ENCODE results near the gene EPB41.

DNA sequence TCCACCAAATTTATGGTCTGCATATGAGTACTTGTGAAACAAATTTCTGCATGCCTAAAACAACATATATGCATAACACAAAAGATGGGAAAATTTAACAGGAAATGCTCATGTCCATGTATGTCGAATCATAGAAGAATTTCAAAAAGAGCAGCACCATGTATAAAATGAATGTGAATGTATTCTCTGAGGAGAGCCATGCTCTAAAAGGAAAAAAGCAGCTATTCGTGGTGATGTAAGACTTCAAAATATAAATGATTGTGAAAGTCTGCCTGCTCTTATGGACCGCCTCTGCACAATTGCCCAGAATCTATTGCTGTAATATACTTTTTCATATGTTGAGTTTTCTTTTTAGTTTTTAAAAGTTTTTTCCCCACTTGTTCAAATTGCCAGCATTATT is 66.8 kb downstream of the EPB41 start:
- TF ChIP-seq ZNF37A (tag by site-specific recombination; IDR thresholded peaks at IDR 0.05) (no peak), ZNF274 (IDR thresholded peaks at IDR 0.05; ENCODE audit: low read length) (no peak), ZNF274 (tag by site-specific recombination; IDR thresholded peaks at IDR 0.05; ENCODE audit: borderline replicate concordance) (no peak), ZNF184 (tag by site-specific recombination; IDR thresholded peaks at IDR 0.05) (no peak), ZFP37 (tag by site-specific recombination; IDR thresholded peaks at IDR 0.05) (no peak), GLIS2 (tag by site-specific recombination; IDR thresholded peaks at IDR 0.05) (no peak), YY1 (tag by site-specific recombination; IDR thresholded peaks at IDR 0.05) (no peak), SP7 (tag by site-specific recombination; IDR thresholded peaks at IDR 0.05) (no peak), ZNF510 (tag by site-specific recombination; IDR thresholded peaks at IDR 0.05; ENCODE audit: insufficient replicate concordance) (no peak), PBX3 (CRISPR knock-in tag; IDR thresholded peaks at IDR 0.05) (no peak), KLF17 (tag by site-specific recombination; IDR thresholded peaks at IDR 0.05) (no peak), PRDM4 (tag by site-specific recombination; IDR thresholded peaks at IDR 0.05) (no peak)
- TF ChIP-seq, protein P1, sequence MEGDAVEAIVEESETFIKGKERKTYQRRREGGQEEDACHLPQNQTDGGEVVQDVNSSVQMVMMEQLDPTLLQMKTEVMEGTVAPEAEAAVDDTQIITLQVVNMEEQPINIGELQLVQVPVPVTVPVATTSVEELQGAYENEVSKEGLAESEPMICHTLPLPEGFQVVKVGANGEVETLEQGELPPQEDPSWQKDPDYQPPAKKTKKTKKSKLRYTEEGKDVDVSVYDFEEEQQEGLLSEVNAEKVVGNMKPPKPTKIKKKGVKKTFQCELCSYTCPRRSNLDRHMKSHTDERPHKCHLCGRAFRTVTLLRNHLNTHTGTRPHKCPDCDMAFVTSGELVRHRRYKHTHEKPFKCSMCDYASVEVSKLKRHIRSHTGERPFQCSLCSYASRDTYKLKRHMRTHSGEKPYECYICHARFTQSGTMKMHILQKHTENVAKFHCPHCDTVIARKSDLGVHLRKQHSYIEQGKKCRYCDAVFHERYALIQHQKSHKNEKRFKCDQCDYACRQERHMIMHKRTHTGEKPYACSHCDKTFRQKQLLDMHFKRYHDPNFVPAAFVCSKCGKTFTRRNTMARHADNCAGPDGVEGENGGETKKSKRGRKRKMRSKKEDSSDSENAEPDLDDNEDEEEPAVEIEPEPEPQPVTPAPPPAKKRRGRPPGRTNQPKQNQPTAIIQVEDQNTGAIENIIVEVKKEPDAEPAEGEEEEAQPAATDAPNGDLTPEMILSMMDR (tag by site-specific recombination; IDR thresholded peaks at IDR 0.05): no peak
- TF ChIP-seq, protein P2, sequence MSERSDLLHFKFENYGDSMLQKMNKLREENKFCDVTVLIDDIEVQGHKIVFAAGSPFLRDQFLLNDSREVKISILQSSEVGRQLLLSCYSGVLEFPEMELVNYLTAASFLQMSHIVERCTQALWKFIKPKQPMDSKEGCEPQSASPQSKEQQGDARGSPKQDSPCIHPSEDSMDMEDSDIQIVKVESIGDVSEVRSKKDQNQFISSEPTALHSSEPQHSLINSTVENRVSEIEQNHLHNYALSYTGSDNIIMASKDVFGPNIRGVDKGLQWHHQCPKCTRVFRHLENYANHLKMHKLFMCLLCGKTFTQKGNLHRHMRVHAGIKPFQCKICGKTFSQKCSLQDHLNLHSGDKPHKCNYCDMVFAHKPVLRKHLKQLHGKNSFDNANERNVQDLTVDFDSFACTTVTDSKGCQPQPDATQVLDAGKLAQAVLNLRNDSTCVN (tag by site-specific recombination; optimal IDR thresholded peaks at IDR 0.05): no peak
- TF ChIP-seq, protein P3, sequence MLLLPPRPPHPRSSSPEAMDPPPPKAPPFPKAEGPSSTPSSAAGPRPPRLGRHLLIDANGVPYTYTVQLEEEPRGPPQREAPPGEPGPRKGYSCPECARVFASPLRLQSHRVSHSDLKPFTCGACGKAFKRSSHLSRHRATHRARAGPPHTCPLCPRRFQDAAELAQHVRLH (tag by site-specific recombination; IDR thresholded peaks at IDR 0.05): no peak
